VCaP (cell line): ENCODE results near the gene TRPV5.

Experiments used
- H3K27ac ChIP-seq: fragments of 450-650 bp; 2 replicates; pipeline ENCODE4 v1.5.1; 2017
- CTCF ChIP-seq: fragments of 450-650 bp; conservative IDR thresholded peaks from 2 replicates; pipeline ENCODE4 v1.5.1; 2017; ENCODE audit warnings: mild to moderate bottlenecking, moderate library complexity

TRPV5 gene

GRCh38 chr7:142927949-142928348, 5.6 kb downstream of the TRPV5 start:
- H3K27ac ChIP-seq: peak overlapping the region; percentile 52
- no peak for TF ChIP-seq CTCF

- peak overlapping the region; percentile 52 for H3K27ac ChIP-seq
- TF ChIP-seq CTCF: no peak
Observed at GRCh38 chr7:142927085-142927745, 6.3 kb downstream of the TRPV5 start.

GRCh38 chr7:142925413-142925812, 8.1 kb downstream of the TRPV5 start:
- no peak for TF ChIP-seq CTCF
- H3K27ac ChIP-seq: no peak overlapping the region

GRCh38 chr7:142923391-142923790, 10.2 kb downstream of the TRPV5 start:
- TF ChIP-seq CTCF: no peak

GRCh38 chr7:142919656-142920055, 13.9 kb downstream of the TRPV5 start:
- no peak for TF ChIP-seq CTCF
- no peak overlapping the region for H3K27ac ChIP-seq

More at GRCh38 chr7:142923391-142923790, 10.2 kb downstream of the TRPV5 start:
- no peak overlapping the region for H3K27ac ChIP-seq

GRCh38 chr7:142918901-142919300, 14.6 kb downstream of the TRPV5 start:
- no peak for TF ChIP-seq CTCF
- no peak overlapping the region for H3K27ac ChIP-seq

- no peak for TF ChIP-seq CTCF
- H3K27ac ChIP-seq: no peak overlapping the region
Observed at GRCh38 chr7:142917447-142917846, 16.1 kb downstream of the TRPV5 start.
